IPS-15b (cell line): ENCODE measurements around the gene FAM107A.

Experiments used
- H3K27me3 ChIP-seq: one replicate; pipeline ENCODE4 v1.6.1; 2013; ENCODE audit warnings: low read length; ENCODE audit not compliant: control insufficient read depth, insufficient read depth
- H3K36me3 ChIP-seq: one replicate; pipeline ENCODE4 v1.6.1; 2013; ENCODE audit warnings: low read length; ENCODE audit not compliant: control insufficient read depth, insufficient read depth
- H3K4me1 ChIP-seq: one replicate; pipeline ENCODE4 v1.6.1; 2013; ENCODE audit warnings: mild to moderate bottlenecking, low read length; ENCODE audit not compliant: control insufficient read depth, insufficient read depth
- H3K4me3 ChIP-seq: one replicate; pipeline ENCODE4 v1.5.1; 2013; ENCODE audit warnings: low read depth, low read length
- H3K9ac ChIP-seq: one replicate; pipeline ENCODE4 v1.6.1; 2013; ENCODE audit warnings: low read depth, mild to moderate bottlenecking, low read length
- H3K9me3 ChIP-seq: one replicate; pipeline ENCODE4 v1.6.1; 2013; ENCODE audit warnings: mild to moderate bottlenecking, low read length; ENCODE audit not compliant: control insufficient read depth, insufficient read depth

Gene FAM107A

GRCh38 chr3:58544541-58544940, 32.6 kb downstream of the FAM107A start:
- Histone ChIP-seq H3K9ac (no peak overlapping the region), H3K9me3 (no peaks in the 10 kb centered on the region), H3K27me3 (no peaks in the 10 kb centered on the region), H3K4me1 (no peaks in the 10 kb centered on the region), H3K4me3 (no peak overlapping the region), H3K36me3 (no peaks in the 10 kb centered on the region)

GRCh38 chr3:58540176-58540858, 36.9 kb downstream of the FAM107A start:
- Histone ChIP-seq H3K4me1 (no peaks in the 10 kb centered on the region), H3K36me3 (no peaks in the 10 kb centered on the region)

GRCh38 chr3:58539626-58540025, 37.6 kb downstream of the FAM107A start:
- H3K9me3 ChIP-seq = no peaks in the 10 kb centered on the region
- no peaks in the 10 kb centered on the region for H3K27me3 ChIP-seq
- H3K9ac ChIP-seq = no peak overlapping the region
- H3K4me3 ChIP-seq = no peak overlapping the region
- no peaks in the 10 kb centered on the region for H3K36me3 ChIP-seq
- H3K4me1 ChIP-seq = no peaks in the 10 kb centered on the region

More at GRCh38 chr3:58540176-58540858, 36.9 kb downstream of the FAM107A start:
- Histone ChIP-seq H3K27me3 (no peaks in the 10 kb centered on the region), H3K4me3 (no peak overlapping the region), H3K9ac (no peak overlapping the region), H3K9me3 (no peaks in the 10 kb centered on the region)

GRCh38 chr3:58537412-58538301, 39.5 kb downstream of the FAM107A start:
- Histone ChIP-seq H3K9me3 (no peaks in the 10 kb centered on the region), H3K4me3 (no peak overlapping the region), H3K36me3 (no peaks in the 10 kb centered on the region), H3K27me3 (no peaks in the 10 kb centered on the region), H3K4me1 (peaks cover 4% of the 10 kb centered on the region), H3K9ac (no peak overlapping the region)

GRCh38 chr3:58536501-58537411, 40.4 kb downstream of the FAM107A start, which contains the start of gene ACOX2:
TSS of gene ACOX2 (minus strand) at chr3:58537190. CDS start at chr3:58535106, 2,084 bp downstream.
- H3K4me3 ChIP-seq = no peak within 1 kb of the TSS
- H3K4me1 ChIP-seq = peaks cover 4% of the 10 kb centered on the region
- no peaks in the 10 kb centered on the region for H3K36me3 ChIP-seq
- no peaks in the 10 kb centered on the region for H3K27me3 ChIP-seq
- no peaks in the 10 kb centered on the region for H3K9me3 ChIP-seq
- H3K9ac ChIP-seq = no peak within 1 kb of the TSS

GRCh38 chr3:58535531-58536500, 41.4 kb downstream of the FAM107A start:
- Histone ChIP-seq H3K9me3 (no peaks in the 10 kb centered on the region), H3K36me3 (no peaks in the 10 kb centered on the region), H3K4me3 (no peak overlapping the region), H3K27me3 (no peaks in the 10 kb centered on the region), H3K4me1 (peaks cover 4% of the 10 kb centered on the region), H3K9ac (no peak overlapping the region)

- H3K4me3 ChIP-seq = no peak overlapping the region
- no peaks in the 10 kb centered on the region for H3K36me3 ChIP-seq
- H3K27me3 ChIP-seq = no peaks in the 10 kb centered on the region
- H3K9ac ChIP-seq = no peak overlapping the region
- H3K9me3 ChIP-seq = no peaks in the 10 kb centered on the region
- peaks cover 4% of the 10 kb centered on the region for H3K4me1 ChIP-seq
Measured at GRCh38 chr3:58534592-58535494, 42.3 kb downstream of the FAM107A start.

- Histone ChIP-seq H3K27me3 (no peaks in the 10 kb centered on the region), H3K9ac (no peak overlapping the region), H3K4me1 (peaks cover 4% of the 10 kb centered on the region), H3K4me3 (no peak overlapping the region), H3K9me3 (no peaks in the 10 kb centered on the region), H3K36me3 (no peaks in the 10 kb centered on the region)
Measured at GRCh38 chr3:58532794-58533220, 44.4 kb downstream of the FAM107A start.

GRCh38 chr3:58531956-58532355, 45.2 kb downstream of the FAM107A start:
- H3K9ac ChIP-seq = no peak overlapping the region
- H3K36me3 ChIP-seq = no peaks in the 10 kb centered on the region
- no peaks in the 10 kb centered on the region for H3K27me3 ChIP-seq
- no peaks in the 10 kb centered on the region for H3K9me3 ChIP-seq
- no peak overlapping the region for H3K4me3 ChIP-seq
- H3K4me1 ChIP-seq = peaks cover 4% of the 10 kb centered on the region

- peaks cover 4% of the 10 kb centered on the region for H3K4me1 ChIP-seq
- H3K27me3 ChIP-seq = no peaks in the 10 kb centered on the region
- no peak overlapping the region for H3K9ac ChIP-seq
- no peaks in the 10 kb centered on the region for H3K36me3 ChIP-seq
- H3K4me3 ChIP-seq = no peak overlapping the region
- no peaks in the 10 kb centered on the region for H3K9me3 ChIP-seq
Measured at GRCh38 chr3:58531555-58531954, 45.6 kb downstream of the FAM107A start.
